HFF-Myc (cell line): ENCODE results near the gene SLC17A5.

Experiments used
- DNase-seq: peaks from one replicate; pipeline ENCODE4 v3.0.0-alpha.2; 2011; ENCODE audit warnings: low read depth; ENCODE audit errors: extremely low read depth
- H3K4me3 ChIP-seq: replicated peaks from 2 replicates; pipeline ENCODE4 v1.5.1; 2011; ENCODE audit warnings: low read depth, mild to moderate bottlenecking, control low read depth, low read length
- CTCF ChIP-seq: IDR thresholded peaks from 2 replicates; pipeline ENCODE4 v1.5.1; 2012; ENCODE audit warnings: mild to moderate bottlenecking, low read depth, low read length, control low read depth; ENCODE audit errors: missing control alignments

The SLC17A5 gene

GRCh38 chr6:73614802-73615201 lies 39.0 kb downstream of the SLC17A5 start:
- H3K4me3 ChIP-seq: no peak overlapping the region
- no peak for DNase-seq
- TF ChIP-seq CTCF: no peak

- no peak for DNase-seq
- no peak for TF ChIP-seq CTCF
- H3K4me3 ChIP-seq: no peak overlapping the region
Measured at GRCh38 chr6:73613806-73614536, 39.8 kb downstream of the SLC17A5 start.

GRCh38 chr6:73612611-73613010 lies 41.2 kb downstream of the SLC17A5 start:
- TF ChIP-seq CTCF: no peak
- DNase-seq: no peak

GRCh38 chr6:73610444-73611275 lies 43.1 kb downstream of the SLC17A5 start:
- H3K4me3 ChIP-seq: no peak overlapping the region
- TF ChIP-seq CTCF: peak; percentile 42
- no peak for DNase-seq

More at GRCh38 chr6:73612611-73613010, 41.2 kb downstream of the SLC17A5 start:
- H3K4me3 ChIP-seq: no peak overlapping the region

GRCh38 chr6:73608761-73609160 lies 45.0 kb downstream of the SLC17A5 start:
- DNase-seq: no peak
- no peak for TF ChIP-seq CTCF
- no peak overlapping the region for H3K4me3 ChIP-seq

- DNase-seq: no peak
- TF ChIP-seq CTCF: no peak
- H3K4me3 ChIP-seq: no peak overlapping the region
Measured at GRCh38 chr6:73606428-73606827, 47.4 kb downstream of the SLC17A5 start.
